Stomach (tissue), 9 donors: Measurements from ENCODE around the gene YBEY. TPM values are rescaled to one million over a fixed set of nuclear protein-coding genes. Genes with fewer than 3 reads are reported as not detected.

Experiments used
- DNase-seq, 2 donors: peaks; one replicate each; pipeline versions ENCODE4 v3.0.0 to v3.0.0-alpha.2; 2013 to 2019
- H3K27ac ChIP-seq, 5 donors: fragments of 200-600 bp in 4 of 5; sonication (generic) in 4 of 5; one replicate each; pipeline ENCODE4 v1.5.1; 2013 to 2019; ENCODE audit warnings: mild to moderate bottlenecking in 1 of 5, moderate library complexity in 1 of 5
- H3K27me3 ChIP-seq, 3 donors: fragments of 200-600 bp; sonication (generic); one replicate each; pipeline ENCODE4 v1.5.1; 2017 to 2019; ENCODE audit warnings: mixed run types in 1 of 3
- H3K36me3 ChIP-seq, 4 donors: fragments of 200-600 bp; sonication (generic); 1 replicate in 3 of 4; 2 replicates in 1 of 4; pipeline ENCODE4 v1.5.1; 2016 to 2019
- H3K4me1 ChIP-seq, 4 donors: fragments of 200-600 bp; sonication (generic); one replicate each; pipeline ENCODE4 v1.5.1; 2016 to 2019
- H3K4me3 ChIP-seq, 4 donors: fragments of 200-600 bp; sonication (generic) in 3 of 4; one replicate each; pipeline ENCODE4 v1.5.1; 2016 to 2019; ENCODE audit warnings: mild to moderate bottlenecking in 1 of 4
- H3K9me3 ChIP-seq, 4 donors: fragments of 200-600 bp; sonication (generic); one replicate each; pipeline ENCODE4 v1.5.1; 2016 to 2019
- EP300 ChIP-seq: sonication (generic); formaldehyde crosslinking; IDR thresholded peaks from one replicate; pipeline ENCODE4 v1.6.1; 2017; ENCODE audit warnings: antibody characterized with exemption
- POLR2A ChIP-seq, 4 donors: fragments of 450-650 bp; IDR thresholded peaks; one replicate each; pipeline ENCODE4 v1.6.1; 2016; ENCODE audit warnings: antibody characterized with exemption in 4 of 4, control low read depth in 2 of 4, mild to moderate bottlenecking in 1 of 4, moderate library complexity in 1 of 4
- POLR2AphosphoS5 ChIP-seq, 3 donors: sonication (generic); formaldehyde crosslinking; IDR thresholded peaks; one replicate each; pipeline ENCODE4 v1.6.1; 2016; ENCODE audit warnings: antibody characterized with exemption in 3 of 3
- WGBS, 5 donors: extraction: QIAGEN DNeasy Blood & Tissue Kit in 3 of 5; methylation state at CpG; one replicate each; pipeline versions ENCODE4 v1.1.5 to v1.1.7; 2013 to 2018; 5-methylcytosine and 5-hydroxymethylcytosine counted together
- intact Hi-C: fragments of 100-400 bp; cut with DNase I; formaldehyde crosslinking; loops from one replicate; pipeline ENCODE4 v1.15.1; 2023; ENCODE audit warnings: low total_unique reads
- polyA plus RNA-seq, 3 donors: library from polyadenylated mRNA; stranded (reverse); fragments of 200-250 nt; gene quantifications; one replicate each; pipeline ENCODE4 v1.2.3, GENCODE V29; 2013
- total RNA-seq, 5 donors: library from RNA; depleted of rRNA; stranded (reverse); fragments of >200 nt; gene quantifications; one replicate each; pipeline versions ENCODE4 v1.1.0 to v1.2.3, GENCODE V29; 2014 to 2016
- TF ChIP-seq, protein P1 (sequence below), 7 experiments: fragments of 450-650 bp in 4 of 7; fragments of 200-600 bp in 3 of 7; sonication (generic) in 3 of 7; IDR thresholded peaks; one replicate each; pipeline ENCODE4 v1.5.1; 2016 to 2019; ENCODE audit warnings: antibody characterized with exemption in 7 of 7, control low read depth in 2 of 7, mild to moderate bottlenecking in 1 of 7
- donor health status: healthy with polysubstance abuse.
- donor health status: Bipolar disorder and iron deficiency.
- donor health status: healthy.

Gene YBEY
- total and polyA plus RNA-seq, 8 donors = 1.0 to 22.0 (median 12.9) TPM

DNA sequence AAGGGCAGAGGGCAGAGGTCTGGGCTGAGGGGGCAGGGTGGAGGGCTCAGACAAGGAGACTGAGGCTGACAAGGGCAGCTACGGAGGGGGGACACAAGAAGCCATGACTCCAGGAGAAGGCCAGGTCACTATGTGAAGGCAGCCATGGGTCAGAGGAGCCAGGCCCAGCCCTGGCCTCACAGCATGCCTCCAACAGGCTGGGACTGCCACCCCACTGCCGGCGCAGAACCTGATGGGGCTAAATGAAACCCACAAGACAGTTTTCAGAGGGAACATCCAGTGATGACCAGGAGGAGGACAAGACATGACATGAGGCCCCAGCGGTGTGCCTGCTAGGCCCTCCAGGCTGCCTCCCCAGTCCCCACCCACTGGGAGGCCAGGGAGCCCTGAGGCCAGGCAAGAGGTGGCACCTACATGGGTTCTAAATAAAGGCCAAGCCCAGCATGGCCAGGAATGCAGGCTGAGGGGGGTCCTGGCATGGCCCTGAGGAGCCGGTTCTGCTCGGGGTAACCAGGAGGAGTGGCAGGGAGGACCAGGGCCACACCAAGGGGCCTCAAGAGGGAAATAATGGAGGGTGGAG, 30.3 kb upstream of the YBEY start:
- 91 to 95% (median 95%) methylated on average over 3 to 6 of the region's 6 CpGs for WGBS, 5 donors
- peaks cover 76 to 100% (median 99%) of the 10 kb centered on the region in 4 donors for H3K36me3 ChIP-seq
- no peak for TF ChIP-seq POLR2AphosphoS5 (IDR thresholded peaks at IDR 0.05)
- TF ChIP-seq, protein P1, sequence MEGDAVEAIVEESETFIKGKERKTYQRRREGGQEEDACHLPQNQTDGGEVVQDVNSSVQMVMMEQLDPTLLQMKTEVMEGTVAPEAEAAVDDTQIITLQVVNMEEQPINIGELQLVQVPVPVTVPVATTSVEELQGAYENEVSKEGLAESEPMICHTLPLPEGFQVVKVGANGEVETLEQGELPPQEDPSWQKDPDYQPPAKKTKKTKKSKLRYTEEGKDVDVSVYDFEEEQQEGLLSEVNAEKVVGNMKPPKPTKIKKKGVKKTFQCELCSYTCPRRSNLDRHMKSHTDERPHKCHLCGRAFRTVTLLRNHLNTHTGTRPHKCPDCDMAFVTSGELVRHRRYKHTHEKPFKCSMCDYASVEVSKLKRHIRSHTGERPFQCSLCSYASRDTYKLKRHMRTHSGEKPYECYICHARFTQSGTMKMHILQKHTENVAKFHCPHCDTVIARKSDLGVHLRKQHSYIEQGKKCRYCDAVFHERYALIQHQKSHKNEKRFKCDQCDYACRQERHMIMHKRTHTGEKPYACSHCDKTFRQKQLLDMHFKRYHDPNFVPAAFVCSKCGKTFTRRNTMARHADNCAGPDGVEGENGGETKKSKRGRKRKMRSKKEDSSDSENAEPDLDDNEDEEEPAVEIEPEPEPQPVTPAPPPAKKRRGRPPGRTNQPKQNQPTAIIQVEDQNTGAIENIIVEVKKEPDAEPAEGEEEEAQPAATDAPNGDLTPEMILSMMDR (IDR thresholded peaks at IDR 0.05) = no peak
- no peak for TF ChIP-seq POLR2A (IDR thresholded peaks at IDR 0.05)
- TF ChIP-seq EP300 = no peak
- H3K27ac ChIP-seq = no peak overlapping the region
- H3K9me3 ChIP-seq = no peaks in the 10 kb centered on the region
- no peak for DNase-seq
- H3K4me1 ChIP-seq = peaks cover 0 to 5% (median 2%) of the 10 kb centered on the region in 4 donors
- no peak overlapping the region for H3K4me3 ChIP-seq
- intact Hi-C loops = no loop called here
- H3K27me3 ChIP-seq = no peaks in the 10 kb centered on the region

DNA sequence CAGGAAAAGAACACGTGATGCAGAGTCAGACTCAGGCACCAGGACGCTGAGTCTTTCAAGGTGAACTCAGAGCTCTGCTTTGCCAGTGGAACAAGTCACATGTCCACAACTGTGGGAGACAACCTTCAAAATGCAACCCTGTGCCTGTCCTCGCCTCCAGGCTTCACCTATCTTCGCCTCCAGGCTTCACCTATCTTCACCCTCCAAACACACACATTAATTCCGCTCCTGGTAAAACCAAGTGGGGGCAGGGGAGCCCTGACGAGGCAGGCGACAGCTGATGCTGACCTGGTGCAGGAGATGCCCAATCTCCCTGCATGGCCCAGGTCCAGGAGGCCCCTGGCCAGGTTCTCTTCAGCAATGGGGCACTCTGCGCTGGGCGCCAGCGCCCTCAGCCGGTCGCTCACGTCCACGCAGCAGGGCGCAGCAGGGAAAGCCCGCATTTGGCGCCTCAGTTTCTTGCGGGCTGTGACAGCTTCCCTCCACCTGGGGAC, 29.6 kb upstream of the YBEY start:
- H3K27ac ChIP-seq = no peak overlapping the region

DNA sequence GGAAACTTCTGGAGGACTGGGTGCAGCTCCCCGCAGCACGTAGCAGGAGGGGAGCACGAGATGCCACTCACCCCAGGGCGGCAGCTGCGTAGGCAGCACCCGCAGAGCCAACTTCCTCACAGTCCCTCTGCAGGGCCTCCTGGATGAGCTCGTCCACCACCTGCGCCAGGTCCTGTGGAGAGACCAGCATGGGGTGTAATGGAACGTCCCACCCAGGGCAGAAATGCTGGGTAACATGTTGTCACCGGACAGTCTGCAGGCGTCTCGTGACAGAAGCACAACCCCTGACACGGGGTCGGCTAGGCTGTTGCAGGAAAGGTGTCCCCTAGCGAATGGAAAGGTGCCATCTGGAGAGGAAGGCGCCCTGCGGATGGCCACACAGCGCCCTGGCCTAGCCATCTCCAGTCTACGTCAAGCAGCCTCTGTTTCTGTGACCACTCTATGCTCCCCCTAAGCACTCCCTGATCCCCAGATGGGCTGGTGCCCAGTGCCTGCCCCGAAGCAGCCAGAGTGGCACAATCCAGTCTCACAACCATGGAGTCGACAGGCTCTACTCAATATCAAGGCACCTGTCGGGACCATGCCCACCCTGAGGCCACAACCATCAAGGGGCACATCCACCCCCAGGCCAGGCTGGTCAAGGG, 22.0 kb upstream of the YBEY start:
- TF ChIP-seq POLR2AphosphoS5 (IDR thresholded peaks at IDR 0.05) (no peak), POLR2A (IDR thresholded peaks at IDR 0.05) (no peak), EP300 (no peak)
- TF ChIP-seq, protein P1 (IDR thresholded peaks at IDR 0.05) = no peak
- intact Hi-C loops = no loop called here
- Histone ChIP-seq H3K27me3 (no peaks in the 10 kb centered on the region), H3K4me3 (no peak overlapping the region), H3K27ac (no peak overlapping the region), H3K4me1 (no peaks in the 10 kb centered on the region), H3K36me3 (peaks cover 70 to 100% (median 99%) of the 10 kb centered on the region in 4 donors), H3K9me3 (no peaks in the 10 kb centered on the region)
- DNase-seq = no peak
- WGBS, 5 donors = 93 to 95% (median 94%) methylated on average over 20 to 22 of the region's 22 CpGs

More for the DNA sequence above, 29.6 kb upstream of the YBEY start:
- Histone ChIP-seq H3K36me3 (peaks cover 83 to 100% (median 100%) of the 10 kb centered on the region in 4 donors), H3K4me3 (no peak overlapping the region), H3K27me3 (no peaks in the 10 kb centered on the region), H3K9me3 (no peaks in the 10 kb centered on the region), H3K4me1 (peaks cover 0 to under 1% (median 0%) of the 10 kb centered on the region in 4 donors)
- WGBS, 5 donors = 81 to 95% (median 94%) methylated on average over 18 of the region's 18 CpGs
- no peak for TF ChIP-seq POLR2AphosphoS5 (IDR thresholded peaks at IDR 0.05)
- no peak for TF ChIP-seq EP300
- no peak for TF ChIP-seq POLR2A (IDR thresholded peaks at IDR 0.05)
- TF ChIP-seq, protein P1 (IDR thresholded peaks at IDR 0.05) = no peak
- no peak for DNase-seq
- intact Hi-C loops = no loop called here

DNA sequence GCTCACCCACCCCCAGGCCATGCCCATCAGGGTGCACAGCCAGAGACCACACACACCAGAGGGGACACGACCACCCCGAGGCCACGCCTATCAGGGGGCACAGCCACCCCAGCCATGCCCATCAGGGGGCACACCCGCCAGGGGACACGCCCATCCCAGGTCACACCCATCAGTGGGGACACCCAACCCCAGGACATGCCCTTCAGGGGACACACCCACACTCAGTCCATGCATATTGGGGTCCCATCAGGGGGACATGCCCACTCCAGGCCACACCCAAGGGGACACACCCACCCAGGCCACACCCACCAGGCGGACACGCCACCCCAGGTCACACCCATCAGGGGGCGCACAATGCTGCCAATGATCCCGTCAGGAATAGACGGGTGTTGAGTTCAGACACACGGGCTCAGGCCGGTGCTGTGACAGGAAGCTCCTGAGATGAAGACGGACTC, 21.4 kb upstream of the YBEY start:
- no peak for DNase-seq
- intact Hi-C loops = no loop called here
- WGBS, 5 donors = 85 to 90% (median 85%) methylated on average over 9 to 13 of the region's 13 CpGs
- Histone ChIP-seq H3K4me1 (no peaks in the 10 kb centered on the region), H3K27me3 (no peaks in the 10 kb centered on the region), H3K9me3 (no peaks in the 10 kb centered on the region), H3K4me3 (no peak overlapping the region), H3K27ac (no peak overlapping the region), H3K36me3 (peaks cover 70 to 100% (median 99%) of the 10 kb centered on the region in 4 donors)
- TF ChIP-seq EP300 = no peak
- TF ChIP-seq, protein P1 (IDR thresholded peaks at IDR 0.05) = no peak
- TF ChIP-seq POLR2A (IDR thresholded peaks at IDR 0.05) = no peak
- TF ChIP-seq POLR2AphosphoS5 (IDR thresholded peaks at IDR 0.05) = no peak
